ENCODE measurements around the gene EPS8L3. TPM values are rescaled to one million over a fixed set of nuclear protein-coding genes. Genes with fewer than 3 reads are reported as not detected.

The EPS8L3 gene
- total RNA-seq, 1 experiment from 2014 or later, result 0.17 TPM

GRCh38 chr1:109773203-109773899 lies 9.6 kb upstream of the EPS8L3 start (continued):
- TF ChIP-seq, protein P1, sequence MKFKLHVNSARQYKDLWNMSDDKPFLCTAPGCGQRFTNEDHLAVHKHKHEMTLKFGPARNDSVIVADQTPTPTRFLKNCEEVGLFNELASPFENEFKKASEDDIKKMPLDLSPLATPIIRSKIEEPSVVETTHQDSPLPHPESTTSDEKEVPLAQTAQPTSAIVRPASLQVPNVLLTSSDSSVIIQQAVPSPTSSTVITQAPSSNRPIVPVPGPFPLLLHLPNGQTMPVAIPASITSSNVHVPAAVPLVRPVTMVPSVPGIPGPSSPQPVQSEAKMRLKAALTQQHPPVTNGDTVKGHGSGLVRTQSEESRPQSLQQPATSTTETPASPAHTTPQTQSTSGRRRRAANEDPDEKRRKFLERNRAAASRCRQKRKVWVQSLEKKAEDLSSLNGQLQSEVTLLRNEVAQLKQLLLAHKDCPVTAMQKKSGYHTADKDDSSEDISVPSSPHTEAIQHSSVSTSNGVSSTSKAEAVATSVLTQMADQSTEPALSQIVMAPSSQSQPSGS (CRISPR knock-in tag; IDR thresholded peaks at IDR 0.05; ENCODE audit: borderline replicate concordance, low read depth), result no peak
- TF ChIP-seq, protein P2, sequence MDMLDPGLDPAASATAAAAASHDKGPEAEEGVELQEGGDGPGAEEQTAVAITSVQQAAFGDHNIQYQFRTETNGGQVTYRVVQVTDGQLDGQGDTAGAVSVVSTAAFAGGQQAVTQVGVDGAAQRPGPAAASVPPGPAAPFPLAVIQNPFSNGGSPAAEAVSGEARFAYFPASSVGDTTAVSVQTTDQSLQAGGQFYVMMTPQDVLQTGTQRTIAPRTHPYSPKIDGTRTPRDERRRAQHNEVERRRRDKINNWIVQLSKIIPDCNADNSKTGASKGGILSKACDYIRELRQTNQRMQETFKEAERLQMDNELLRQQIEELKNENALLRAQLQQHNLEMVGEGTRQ (CRISPR knock-in tag; IDR thresholded peaks at IDR 0.05), result no peak
- TF ChIP-seq, protein P3, sequence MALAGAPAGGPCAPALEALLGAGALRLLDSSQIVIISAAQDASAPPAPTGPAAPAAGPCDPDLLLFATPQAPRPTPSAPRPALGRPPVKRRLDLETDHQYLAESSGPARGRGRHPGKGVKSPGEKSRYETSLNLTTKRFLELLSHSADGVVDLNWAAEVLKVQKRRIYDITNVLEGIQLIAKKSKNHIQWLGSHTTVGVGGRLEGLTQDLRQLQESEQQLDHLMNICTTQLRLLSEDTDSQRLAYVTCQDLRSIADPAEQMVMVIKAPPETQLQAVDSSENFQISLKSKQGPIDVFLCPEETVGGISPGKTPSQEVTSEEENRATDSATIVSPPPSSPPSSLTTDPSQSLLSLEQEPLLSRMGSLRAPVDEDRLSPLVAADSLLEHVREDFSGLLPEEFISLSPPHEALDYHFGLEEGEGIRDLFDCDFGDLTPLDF (CRISPR knock-in tag; IDR thresholded peaks at IDR 0.05), result no peak
- TF ChIP-seq ZSCAN18 (CRISPR knock-in tag; IDR thresholded peaks at IDR 0.05) (no peak), ZNF121 (CRISPR knock-in tag; IDR thresholded peaks at IDR 0.05) (no peak), KAT7 (CRISPR knock-in tag; IDR thresholded peaks at IDR 0.05; ENCODE audit: borderline replicate concordance) (no peak), FOXP1 (CRISPR knock-in tag; IDR thresholded peaks at IDR 0.05; ENCODE audit: borderline replicate concordance) (peak; percentile 22; the same call in 1 of the 2 replicates), MAX (CRISPR knock-in tag; IDR thresholded peaks at IDR 0.05) (0 out of 2 replicates have a peak, but pooled peaks have one; percentile 50), E2F5 (CRISPR knock-in tag; IDR thresholded peaks at IDR 0.05) (no peak), ZNF219 (CRISPR knock-in tag; IDR thresholded peaks at IDR 0.05; ENCODE audit: borderline replicate concordance) (no peak), ZNF281 (CRISPR knock-in tag; IDR thresholded peaks at IDR 0.05) (no peak), IRF2 (CRISPR knock-in tag; IDR thresholded peaks at IDR 0.05; ENCODE audit: borderline replicate concordance, low read depth) (no peak), JAZF1 (CRISPR knock-in tag; IDR thresholded peaks at IDR 0.05) (no peak), JUN (CRISPR knock-in tag; IDR thresholded peaks at IDR 0.05) (no peak), ELF4 (CRISPR knock-in tag; IDR thresholded peaks at IDR 0.05; ENCODE audit: low read depth) (no peak), FOXK1 (CRISPR knock-in tag; IDR thresholded peaks at IDR 0.05) (no peak)

GRCh38 chr1:109772658-109773202 lies 9.0 kb upstream of the EPS8L3 start:
- H3K36me3 Mint-ChIP-seq, result no peaks in the 10 kb centered on the region
- no peak overlapping the region for H3K4me3 Mint-ChIP-seq
- ATAC-seq (no peak), DNase-seq (ENCODE audit: low spot score) (no peak)
- no peaks in the 10 kb centered on the region for H3K9me3 Mint-ChIP-seq
- POLR2A ChIA-PET, result no interaction called here
- H3K4me1 Mint-ChIP-seq, result peaks cover 5% of the 10 kb centered on the region
- H3K27ac Mint-ChIP-seq, result no peak overlapping the region
- peaks cover 7% of the 10 kb centered on the region for H3K27me3 Mint-ChIP-seq (ENCODE audit: low read depth)
- CTCF ChIA-PET, result interaction anchor here (0.5 to 17.4 kb wide), 10 partner anchors 11 to 209 kb away, joined by 3 to 341 read pairs (median 4); partner anchors contain the start of genes AHCYL1 and GSTM4
- TF ChIP-seq, protein P4, sequence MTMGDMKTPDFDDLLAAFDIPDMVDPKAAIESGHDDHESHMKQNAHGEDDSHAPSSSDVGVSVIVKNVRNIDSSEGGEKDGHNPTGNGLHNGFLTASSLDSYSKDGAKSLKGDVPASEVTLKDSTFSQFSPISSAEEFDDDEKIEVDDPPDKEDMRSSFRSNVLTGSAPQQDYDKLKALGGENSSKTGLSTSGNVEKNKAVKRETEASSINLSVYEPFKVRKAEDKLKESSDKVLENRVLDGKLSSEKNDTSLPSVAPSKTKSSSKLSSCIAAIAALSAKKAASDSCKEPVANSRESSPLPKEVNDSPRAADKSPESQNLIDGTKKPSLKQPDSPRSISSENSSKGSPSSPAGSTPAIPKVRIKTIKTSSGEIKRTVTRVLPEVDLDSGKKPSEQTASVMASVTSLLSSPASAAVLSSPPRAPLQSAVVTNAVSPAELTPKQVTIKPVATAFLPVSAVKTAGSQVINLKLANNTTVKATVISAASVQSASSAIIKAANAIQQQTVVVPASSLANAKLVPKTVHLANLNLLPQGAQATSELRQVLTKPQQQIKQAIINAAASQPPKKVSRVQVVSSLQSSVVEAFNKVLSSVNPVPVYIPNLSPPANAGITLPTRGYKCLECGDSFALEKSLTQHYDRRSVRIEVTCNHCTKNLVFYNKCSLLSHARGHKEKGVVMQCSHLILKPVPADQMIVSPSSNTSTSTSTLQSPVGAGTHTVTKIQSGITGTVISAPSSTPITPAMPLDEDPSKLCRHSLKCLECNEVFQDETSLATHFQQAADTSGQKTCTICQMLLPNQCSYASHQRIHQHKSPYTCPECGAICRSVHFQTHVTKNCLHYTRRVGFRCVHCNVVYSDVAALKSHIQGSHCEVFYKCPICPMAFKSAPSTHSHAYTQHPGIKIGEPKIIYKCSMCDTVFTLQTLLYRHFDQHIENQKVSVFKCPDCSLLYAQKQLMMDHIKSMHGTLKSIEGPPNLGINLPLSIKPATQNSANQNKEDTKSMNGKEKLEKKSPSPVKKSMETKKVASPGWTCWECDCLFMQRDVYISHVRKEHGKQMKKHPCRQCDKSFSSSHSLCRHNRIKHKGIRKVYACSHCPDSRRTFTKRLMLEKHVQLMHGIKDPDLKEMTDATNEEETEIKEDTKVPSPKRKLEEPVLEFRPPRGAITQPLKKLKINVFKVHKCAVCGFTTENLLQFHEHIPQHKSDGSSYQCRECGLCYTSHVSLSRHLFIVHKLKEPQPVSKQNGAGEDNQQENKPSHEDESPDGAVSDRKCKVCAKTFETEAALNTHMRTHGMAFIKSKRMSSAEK (CRISPR knock-in tag; IDR thresholded peaks at IDR 0.05; ENCODE audit: borderline replicate concordance), result no peak
- TF ChIP-seq, protein P5, sequence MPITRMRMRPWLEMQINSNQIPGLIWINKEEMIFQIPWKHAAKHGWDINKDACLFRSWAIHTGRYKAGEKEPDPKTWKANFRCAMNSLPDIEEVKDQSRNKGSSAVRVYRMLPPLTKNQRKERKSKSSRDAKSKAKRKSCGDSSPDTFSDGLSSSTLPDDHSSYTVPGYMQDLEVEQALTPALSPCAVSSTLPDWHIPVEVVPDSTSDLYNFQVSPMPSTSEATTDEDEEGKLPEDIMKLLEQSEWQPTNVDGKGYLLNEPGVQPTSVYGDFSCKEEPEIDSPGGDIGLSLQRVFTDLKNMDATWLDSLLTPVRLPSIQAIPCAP (CRISPR knock-in tag; IDR thresholded peaks at IDR 0.05), result no peak
- TF ChIP-seq CREM (CRISPR knock-in tag; IDR thresholded peaks at IDR 0.05), result no peak
- TF ChIP-seq, protein P2 (CRISPR knock-in tag; IDR thresholded peaks at IDR 0.05), result no peak
